GM18870 (cell line): ENCODE measurements around the gene THSD8.
A peak's percentile ranks its signal among the peaks of the same experiment; 100 is the strongest.

Experiments used
- ATAC-seq: cut with Tn5 transposase; IDR thresholded peaks from one replicate; pipeline ENCODE4 v1.9.1; 2021; ENCODE audit warnings: moderate library complexity; ENCODE audit not compliant: unreplicated experiment

Gene THSD8

GRCh38 chr19:12779162-12779993, 22.5 kb upstream of the THSD8 start:
- no peak for ATAC-seq

- no peak for ATAC-seq
Observed at GRCh38 chr19:12782174-12782423, 19.8 kb upstream of the THSD8 start.

- no peak for ATAC-seq
Observed at GRCh38 chr19:12782424-12783290, 19.2 kb upstream of the THSD8 start.

GRCh38 chr19:12783291-12783848, 18.5 kb upstream of the THSD8 start:
- no peak for ATAC-seq

- ATAC-seq = no peak
Observed at GRCh38 chr19:12783849-12784393, 17.9 kb upstream of the THSD8 start.

- ATAC-seq = no peak
Observed at GRCh38 chr19:12784394-12784870, 17.4 kb upstream of the THSD8 start.

- ATAC-seq = no peak
Observed at GRCh38 chr19:12784871-12785430, 16.9 kb upstream of the THSD8 start.

GRCh38 chr19:12785431-12786031, 16.3 kb upstream of the THSD8 start:
- ATAC-seq = no peak

GRCh38 chr19:12786141-12786870, 15.6 kb upstream of the THSD8 start:
- ATAC-seq = no peak

- no peak for ATAC-seq
Observed at GRCh38 chr19:12786952-12787351, 14.9 kb upstream of the THSD8 start.

- no peak for ATAC-seq
Observed at GRCh38 chr19:12787458-12787857, 14.4 kb upstream of the THSD8 start.

- no peak for ATAC-seq
Observed at GRCh38 chr19:12788042-12788681, 13.7 kb upstream of the THSD8 start.

- ATAC-seq = no peak
Observed at GRCh38 chr19:12788682-12789097, 13.2 kb upstream of the THSD8 start.

GRCh38 chr19:12789098-12789903, 12.6 kb upstream of the THSD8 start:
- no peak for ATAC-seq

GRCh38 chr19:12789904-12790619, 11.8 kb upstream of the THSD8 start:
- ATAC-seq = no peak

GRCh38 chr19:12790628-12791344, 11.1 kb upstream of the THSD8 start:
- no peak for ATAC-seq

- ATAC-seq = peak; percentile 27
Observed at GRCh38 chr19:12791345-12792050, 10.4 kb upstream of the THSD8 start, which contains the start of gene JUNB. TSS of gene JUNB (plus strand) at chr19:12791486. CDS start at chr19:12791772, 286 bp downstream.
